Measurements from ENCODE around the gene PHC3. TPM values are rescaled to one million over a fixed set of nuclear protein-coding genes. Genes with fewer than 3 reads are reported as not detected.

Gene PHC3
- total and polyA plus RNA-seq, 2 of the 13 experiments (the other 11 are each of a cell fraction or from before 2014, with no cell fraction given), result 24.1 to 49.0 TPM

GRCh38 chr3:170204023-170204472 is 22.5 kb upstream of the PHC3 start (continued):
- TF ChIP-seq KLF13 (CRISPR knock-in tag; IDR thresholded peaks at IDR 0.05) (no peak), NR3C1 (CRISPR knock-in tag; IDR thresholded peaks at IDR 0.05) (no peak), ETS1 (CRISPR knock-in tag; IDR thresholded peaks at IDR 0.05) (no peak), CREM (IDR thresholded peaks at IDR 0.05) (0 out of 2 replicates have a peak, but pooled peaks have one; percentile 31), CREM (CRISPR knock-in tag; IDR thresholded peaks at IDR 0.05) (no peak), ZNF484 (CRISPR knock-in tag; IDR thresholded peaks at IDR 0.05; ENCODE audit: borderline replicate concordance, low read depth) (no peak), ZNF354B (CRISPR knock-in tag; IDR thresholded peaks at IDR 0.05) (no peak), ZNF343 (CRISPR knock-in tag; IDR thresholded peaks at IDR 0.05) (no peak), ZNF782 (CRISPR knock-in tag; IDR thresholded peaks at IDR 0.05; ENCODE audit: borderline replicate concordance) (no peak), GFI1 (CRISPR knock-in tag; IDR thresholded peaks at IDR 0.05; ENCODE audit: borderline replicate concordance) (peak; percentile 82; the same call in 1 of the 2 replicates), ZFP90 (CRISPR knock-in tag; IDR thresholded peaks at IDR 0.05; ENCODE audit: borderline replicate concordance) (no peak), SAP130 (CRISPR knock-in tag; IDR thresholded peaks at IDR 0.05; ENCODE audit: low read depth) (0 out of 2 replicates have a peak, but pooled peaks have one; percentile 26), ZFP36 (IDR thresholded peaks at IDR 0.05; ENCODE audit: borderline replicate concordance, low read depth, low read length, partially characterized antibody) (no peak), AHDC1 (CRISPR knock-in tag; IDR thresholded peaks at IDR 0.05; ENCODE audit: borderline replicate concordance) (no peak), TBX2 (CRISPR knock-in tag; IDR thresholded peaks at IDR 0.05; ENCODE audit: borderline replicate concordance) (peak; percentile 45; the same call in 1 of the 2 replicates), DPF2 (CRISPR knock-in tag; IDR thresholded peaks at IDR 0.05; ENCODE audit: borderline replicate concordance, low read depth) (no peak), BRCA1 (CRISPR knock-in tag; IDR thresholded peaks at IDR 0.05) (no peak), NBN (conservative IDR thresholded peaks at IDR 0.05) (no peak), ZNF703 (CRISPR knock-in tag; IDR thresholded peaks at IDR 0.05; ENCODE audit: borderline replicate concordance) (no peak), ZNF549 (CRISPR knock-in tag; IDR thresholded peaks at IDR 0.05) (no peak)
- TF ChIP-seq, protein P1, sequence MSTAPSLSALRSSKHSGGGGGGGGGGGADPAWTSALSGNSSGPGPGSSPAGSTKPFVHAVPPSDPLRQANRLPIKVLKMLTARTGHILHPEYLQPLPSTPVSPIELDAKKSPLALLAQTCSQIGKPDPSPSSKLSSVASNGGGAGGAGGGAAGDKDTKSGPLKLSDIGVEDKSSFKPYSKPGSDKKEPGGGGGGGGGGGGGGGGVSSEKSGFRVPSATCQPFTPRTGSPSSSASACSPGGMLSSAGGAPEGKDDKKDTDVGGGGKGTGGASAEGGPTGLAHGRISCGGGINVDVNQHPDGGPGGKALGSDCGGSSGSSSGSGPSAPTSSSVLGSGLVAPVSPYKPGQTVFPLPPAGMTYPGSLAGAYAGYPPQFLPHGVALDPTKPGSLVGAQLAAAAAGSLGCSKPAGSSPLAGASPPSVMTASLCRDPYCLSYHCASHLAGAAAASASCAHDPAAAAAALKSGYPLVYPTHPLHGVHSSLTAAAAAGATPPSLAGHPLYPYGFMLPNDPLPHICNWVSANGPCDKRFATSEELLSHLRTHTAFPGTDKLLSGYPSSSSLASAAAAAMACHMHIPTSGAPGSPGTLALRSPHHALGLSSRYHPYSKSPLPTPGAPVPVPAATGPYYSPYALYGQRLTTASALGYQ (CRISPR knock-in tag; IDR thresholded peaks at IDR 0.05), result no peak
- TF ChIP-seq, protein P2, sequence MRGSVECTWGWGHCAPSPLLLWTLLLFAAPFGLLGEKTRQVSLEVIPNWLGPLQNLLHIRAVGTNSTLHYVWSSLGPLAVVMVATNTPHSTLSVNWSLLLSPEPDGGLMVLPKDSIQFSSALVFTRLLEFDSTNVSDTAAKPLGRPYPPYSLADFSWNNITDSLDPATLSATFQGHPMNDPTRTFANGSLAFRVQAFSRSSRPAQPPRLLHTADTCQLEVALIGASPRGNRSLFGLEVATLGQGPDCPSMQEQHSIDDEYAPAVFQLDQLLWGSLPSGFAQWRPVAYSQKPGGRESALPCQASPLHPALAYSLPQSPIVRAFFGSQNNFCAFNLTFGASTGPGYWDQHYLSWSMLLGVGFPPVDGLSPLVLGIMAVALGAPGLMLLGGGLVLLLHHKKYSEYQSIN (CRISPR knock-in tag; IDR thresholded peaks at IDR 0.05; ENCODE audit: borderline replicate concordance), result no peak
